NCI-H345 treated with DMSO at 0.1 percent for 48 hours (cell line): ENCODE measurements around the gene MAK.
"Not testable (repeated sequence)": the region's sequence is repeated elsewhere in the genome, so short reads cannot be mapped to it uniquely, and the experiment has no call there.

Experiments
- DNase-seq: peaks from one replicate; lab custom pipeline; 2025; ENCODE audit not compliant: unreplicated experiment; lab: John Stamatoyannopoulos, UW

MAK gene

DNA sequence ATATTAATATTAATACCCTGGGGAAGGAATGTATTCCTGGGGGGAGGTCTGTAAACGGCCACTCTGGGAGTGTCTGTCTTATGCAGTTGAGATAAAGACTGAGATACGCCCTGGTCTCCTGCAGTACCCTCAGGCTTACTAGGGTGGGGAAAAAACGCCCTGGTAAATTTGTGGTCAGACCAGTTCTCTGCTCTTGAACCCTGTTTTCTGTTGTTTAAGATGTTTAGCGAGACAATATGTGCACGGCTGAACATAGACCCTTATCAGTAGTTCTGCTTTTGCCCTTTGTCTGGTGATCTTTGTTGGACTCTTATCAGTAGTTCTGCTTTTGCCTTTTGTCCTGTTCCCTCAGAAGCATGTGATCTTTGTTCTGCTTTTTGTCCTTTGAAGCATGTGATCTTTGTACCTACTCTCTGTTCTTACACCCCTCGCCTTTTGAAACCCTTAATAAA lies 15.5 kb upstream of the MAK start:
- not testable (repeated sequence) for DNase-seq

- no peak for DNase-seq
Measured at GRCh38 chr6:10852361-10852960, 14.1 kb upstream of the MAK start.

DNA sequence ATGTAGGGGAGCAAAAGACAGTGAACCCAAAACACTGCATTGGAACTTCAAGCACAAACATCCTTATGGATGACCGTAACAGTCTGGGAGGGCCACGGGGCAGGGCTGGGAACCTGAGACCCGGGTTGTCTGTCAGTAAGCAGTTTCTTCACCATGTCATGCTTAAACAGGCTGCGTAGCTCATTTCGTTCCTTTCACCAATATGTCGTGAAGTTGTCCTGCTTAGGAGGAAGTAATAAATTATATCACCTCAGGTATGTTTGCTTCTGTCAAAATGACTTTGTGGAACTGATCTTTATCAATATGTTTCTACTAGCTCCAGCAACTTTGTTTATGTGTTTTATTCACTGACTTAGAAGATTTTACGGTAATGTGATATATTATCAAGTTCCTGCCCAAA lies 12.4 kb upstream of the MAK start:
- DNase-seq = no peak

DNA sequence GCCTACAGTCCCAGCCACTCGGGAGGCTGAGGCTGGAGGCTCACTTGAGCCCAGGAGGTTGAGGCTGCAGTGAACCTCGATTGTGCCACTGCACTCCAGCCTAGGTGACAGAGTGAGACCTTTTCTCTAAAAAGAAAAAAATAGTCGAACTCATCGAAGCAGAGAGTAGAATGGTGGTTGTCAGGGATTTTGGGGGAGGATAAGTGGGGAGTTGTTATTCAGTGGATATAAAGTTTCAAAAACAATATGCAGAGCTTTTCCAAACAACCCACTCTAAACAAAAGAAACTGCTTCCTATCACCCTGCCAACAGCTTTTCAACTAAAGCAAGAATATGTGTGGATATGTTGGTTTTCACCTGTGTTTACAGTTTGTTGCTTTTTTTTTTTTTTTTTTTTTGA lies 11.6 kb upstream of the MAK start:
- DNase-seq = no peak

GRCh38 chr6:10847684-10848083 lies 9.3 kb upstream of the MAK start:
- DNase-seq = no peak

GRCh38 chr6:10843554-10843953 lies 5.2 kb upstream of the MAK start:
- DNase-seq = no peak

DNA sequence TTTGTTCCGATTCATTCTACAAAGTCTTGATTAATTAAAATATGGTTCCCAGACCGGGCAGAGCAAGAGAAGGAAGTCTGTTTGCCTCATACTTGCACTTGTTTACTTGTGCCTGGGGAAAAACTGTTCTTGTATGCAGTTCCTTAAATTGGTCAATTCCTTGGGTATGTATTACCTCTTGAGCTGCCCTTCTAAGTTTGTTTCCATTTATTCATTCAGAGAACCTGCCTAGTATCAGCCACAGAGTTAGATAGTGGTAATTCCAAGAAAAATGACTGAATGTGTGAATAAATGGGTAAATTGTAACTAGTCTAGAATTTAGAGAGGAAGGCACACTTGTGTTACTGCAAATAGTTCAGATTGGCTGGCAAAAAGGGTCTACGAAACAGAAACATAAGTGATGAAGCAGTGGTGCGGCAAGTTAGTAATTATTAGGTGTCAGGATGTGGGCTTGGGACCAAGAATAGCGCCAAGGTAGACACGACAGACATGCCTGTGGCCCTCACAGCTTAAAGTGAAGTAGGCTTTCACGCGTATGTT lies 525 bp upstream of the MAK start:
- DNase-seq = no peak

DNA sequence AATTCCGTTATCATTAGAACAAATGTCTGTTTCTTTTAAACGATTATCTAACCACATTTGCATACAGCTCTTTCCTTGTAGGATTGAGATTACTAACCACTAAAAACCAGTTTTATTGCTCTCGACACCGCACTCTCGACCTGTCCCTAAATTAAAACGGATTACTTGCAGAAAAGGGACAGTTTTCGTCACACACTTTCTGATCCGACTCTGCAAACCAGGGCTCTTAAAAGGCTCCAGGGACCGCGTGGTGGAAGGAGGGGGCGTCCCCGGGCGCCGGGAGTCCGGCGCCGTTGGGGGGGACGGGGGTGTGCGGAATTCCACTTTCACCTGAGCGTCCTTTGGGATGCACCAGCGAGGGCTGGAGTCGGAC lies 731 bp downstream of the MAK start:
- DNase-seq = peak; percentile 5

GRCh38 chr6:10837009-10837621 lies 1.2 kb downstream of the MAK start:
- no peak for DNase-seq

DNA sequence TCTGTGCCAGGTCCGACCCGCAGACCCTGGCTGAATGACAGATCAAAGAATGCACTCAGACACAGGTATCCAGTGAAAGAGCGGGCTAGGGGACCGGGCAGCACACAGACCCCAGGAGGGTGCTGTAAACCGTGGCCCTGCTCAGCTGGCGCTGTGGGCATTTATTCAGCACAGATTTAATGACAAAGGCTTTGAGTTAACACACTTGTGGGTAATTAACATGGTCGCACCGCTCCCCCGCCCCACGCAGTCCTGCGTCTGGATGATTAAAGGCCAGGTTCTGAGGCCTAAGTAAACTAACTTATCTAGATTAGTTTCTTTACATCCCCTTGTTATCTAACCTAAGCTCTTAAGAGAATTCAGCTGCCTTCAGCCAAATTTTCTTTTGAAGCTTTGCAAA lies 3.5 kb downstream of the MAK start:
- no peak for DNase-seq

GRCh38 chr6:10831609-10832008 lies 6.7 kb downstream of the MAK start:
- DNase-seq = no peak

DNA sequence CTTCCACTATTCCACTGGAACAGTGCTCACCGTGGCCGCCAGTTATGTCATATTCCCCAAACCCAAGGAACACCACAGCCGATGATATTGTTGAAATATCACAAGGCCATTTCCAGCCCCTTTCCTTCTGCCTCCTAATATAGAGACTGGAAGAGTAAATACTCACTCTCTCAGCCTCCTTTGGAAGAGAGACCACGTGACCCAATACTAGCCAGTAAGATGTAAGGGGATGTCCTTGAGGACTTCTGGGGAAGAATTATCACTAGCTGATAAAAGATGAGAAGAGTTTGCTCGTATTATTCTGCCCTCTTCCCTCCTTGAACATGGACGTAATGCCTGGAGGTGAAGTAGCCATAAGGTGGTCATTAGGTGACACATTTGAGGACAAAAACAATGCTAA lies 13.5 kb downstream of the MAK start:
- DNase-seq = no peak

DNA sequence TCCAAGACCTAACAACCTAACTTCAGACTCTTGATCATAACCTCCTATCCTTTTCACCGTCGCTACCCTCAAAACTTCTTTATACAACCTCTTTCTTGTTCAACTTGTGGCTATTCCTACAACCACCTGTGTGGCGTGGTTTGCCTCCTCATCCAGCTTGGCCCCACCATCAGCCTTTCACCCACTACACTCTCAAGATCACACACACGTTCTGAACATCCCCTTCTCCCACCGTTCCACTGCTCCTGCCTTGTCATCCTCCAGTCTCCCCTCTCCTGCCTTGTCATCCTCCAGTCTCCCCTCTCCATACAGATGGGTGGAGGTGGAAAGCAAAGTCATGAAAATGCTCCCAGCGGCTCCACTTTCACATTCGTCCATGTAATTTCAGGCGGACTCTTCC lies 14.0 kb downstream of the MAK start:
- no peak for DNase-seq

DNA sequence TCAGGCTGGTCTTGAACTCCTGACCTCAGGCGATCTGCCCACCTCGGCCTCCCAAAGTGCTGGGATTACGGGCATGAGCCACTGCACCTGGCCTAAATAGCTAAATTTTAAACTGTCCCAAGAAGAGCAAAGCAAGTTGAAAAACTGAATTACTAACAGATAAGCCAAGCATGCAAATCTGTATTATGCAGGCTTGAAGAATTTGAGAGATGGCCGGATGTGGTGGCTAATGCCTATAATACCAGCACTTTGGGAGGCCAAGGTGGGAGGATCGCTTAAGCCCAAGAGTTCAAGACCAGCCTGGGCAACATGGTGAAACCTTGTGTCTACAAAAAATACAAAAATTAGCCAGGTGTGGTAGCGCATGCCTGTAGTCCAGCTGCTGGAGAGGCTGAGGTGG lies 24.2 kb downstream of the MAK start:
- not testable (repeated sequence) for DNase-seq

DNA sequence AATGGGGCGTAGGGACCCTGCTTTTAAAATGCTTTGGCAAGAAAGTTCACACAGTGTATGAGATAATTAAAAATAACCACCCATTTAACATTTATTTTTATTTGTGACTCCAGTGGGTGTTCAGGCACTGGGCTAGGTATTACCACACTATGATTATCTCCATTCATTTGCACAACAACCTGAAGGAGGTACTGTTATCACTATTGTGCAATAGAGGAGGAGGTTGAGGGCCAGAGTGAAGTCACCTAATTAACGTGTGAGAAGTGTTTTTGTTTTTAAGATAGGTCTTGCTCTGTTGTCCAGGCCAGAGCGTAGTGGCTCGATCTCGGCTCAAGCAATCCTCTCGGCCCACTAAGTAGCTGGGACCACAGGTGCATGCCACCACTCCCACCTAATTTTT lies 29.2 kb downstream of the MAK start:
- DNase-seq = no peak

- DNase-seq = no peak
Measured at GRCh38 chr6:10808376-10808775, 30.0 kb downstream of the MAK start.

- DNase-seq = no peak
Measured at GRCh38 chr6:10801224-10801848, 37.0 kb downstream of the MAK start.

- no peak for DNase-seq
Measured at GRCh38 chr6:10800810-10801209, 37.5 kb downstream of the MAK start.

- no peak for DNase-seq
Measured at GRCh38 chr6:10794239-10794638, 44.1 kb downstream of the MAK start.

DNA sequence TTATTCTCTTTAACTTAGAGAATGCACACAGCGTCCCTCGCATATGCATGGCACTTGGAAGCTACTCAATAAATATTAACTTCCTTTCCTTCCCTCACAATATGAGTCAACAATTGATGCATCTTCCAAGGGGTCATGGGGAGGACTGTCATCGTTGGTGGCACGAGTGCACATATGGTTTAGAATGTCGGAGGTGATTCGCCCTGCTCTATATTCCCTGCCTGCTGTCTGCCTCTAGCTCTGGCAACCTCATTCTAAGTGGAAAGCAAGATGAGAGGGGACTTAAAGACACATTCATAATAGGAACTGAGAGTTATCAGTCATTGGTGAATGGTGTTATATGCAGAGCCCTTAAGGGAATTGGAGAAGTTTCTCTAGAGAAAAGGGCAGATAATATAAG lies 44.6 kb downstream of the MAK start:
- DNase-seq = no peak

- DNase-seq = no peak
Measured at GRCh38 chr6:10793035-10793434, 45.3 kb downstream of the MAK start.

DNA sequence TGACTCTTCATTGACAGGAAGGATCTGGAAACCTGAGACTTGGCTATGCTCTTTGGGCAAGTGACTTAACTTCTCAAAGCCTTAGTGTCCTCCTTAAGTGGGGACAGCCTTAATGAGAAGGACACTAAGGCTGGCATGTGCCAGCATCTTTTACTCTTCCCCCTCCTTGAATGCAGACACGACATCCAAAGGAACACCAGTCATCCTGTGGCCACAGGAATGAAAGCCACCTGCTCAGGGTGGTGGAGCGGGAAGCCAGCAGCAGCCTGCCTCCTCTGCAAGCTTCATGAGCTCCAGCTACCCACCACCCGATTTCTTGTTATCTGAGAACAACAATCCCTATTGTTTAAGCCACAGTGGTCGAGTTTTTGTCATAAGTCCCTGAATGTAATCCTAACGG lies 46.2 kb downstream of the MAK start:
- DNase-seq = no peak

DNA sequence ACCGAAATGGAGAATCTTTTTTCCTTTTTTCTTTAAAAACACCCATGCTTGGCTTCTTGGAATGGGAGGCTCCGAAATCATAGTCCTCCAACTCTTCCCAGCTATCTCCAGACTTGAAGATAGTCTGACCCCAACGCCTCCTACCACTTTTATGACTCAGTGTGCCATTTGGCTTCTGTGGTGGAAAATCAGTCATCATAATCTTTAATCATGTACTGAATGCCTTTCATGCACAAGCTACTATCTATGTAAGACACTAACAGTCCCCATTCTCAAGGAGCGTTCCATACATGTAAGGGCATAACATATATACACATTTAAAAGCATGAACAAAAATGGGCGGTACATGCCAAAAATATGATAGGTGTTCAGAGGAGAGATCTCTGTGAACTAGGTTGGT lies 46.7 kb downstream of the MAK start:
- no peak for DNase-seq
